ENCODE measurements around the gene CBR1.

CBR1 gene

GRCh38 chr21:36063375-36064084 is 6.3 kb upstream of the CBR1 start:
- no peak overlapping the region for H3K27ac ChIP-seq
- H3K36me3 ChIP-seq: peaks cover 5% of the 10 kb centered on the region
- H3K9me3 ChIP-seq (ENCODE audit: severe bottlenecking): no peaks in the 10 kb centered on the region
- no peak for DNase-seq
- TF ChIP-seq CTCF (IDR thresholded peaks at IDR 0.05; ENCODE audit: low read depth, low read length): no peak
- no peak overlapping the region for H3K4me3 ChIP-seq (ENCODE audit: low read depth, low read length)
- no peaks in the 10 kb centered on the region for H3K27me3 ChIP-seq (ENCODE audit: insufficient read depth, low read depth, severe bottlenecking)

DNA sequence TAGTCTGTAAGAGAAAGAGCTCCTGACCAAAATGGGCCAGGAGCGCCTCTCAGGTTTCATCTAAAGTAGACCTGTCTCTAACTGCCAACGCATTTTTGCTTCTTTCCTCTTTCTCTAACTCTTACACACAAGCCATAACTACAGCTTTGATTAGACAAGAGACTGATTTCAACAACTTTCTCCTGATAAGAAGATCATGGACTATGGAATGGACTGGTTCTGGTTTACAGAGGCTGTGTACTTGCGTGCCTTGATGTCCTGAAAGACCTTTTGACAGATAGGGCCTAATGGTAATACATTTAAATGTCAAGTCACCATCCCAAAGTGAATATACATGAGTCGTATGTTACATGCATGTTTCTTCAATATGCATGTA is 5.8 kb upstream of the CBR1 start:
- TF ChIP-seq CTCF (IDR thresholded peaks at IDR 0.05; ENCODE audit: low read depth, low read length): no peak
- Histone ChIP-seq H3K27ac (no peak overlapping the region), H3K27me3 (ENCODE audit: insufficient read depth, low read depth, severe bottlenecking) (no peaks in the 10 kb centered on the region), H3K36me3 (no peaks in the 10 kb centered on the region), H3K9me3 (ENCODE audit: severe bottlenecking) (peaks cover 5% of the 10 kb centered on the region), H3K4me3 (ENCODE audit: low read depth, low read length) (no peak overlapping the region)
- no peak for DNase-seq

GRCh38 chr21:36065497-36066036 is 4.3 kb upstream of the CBR1 start:
- H3K27me3 ChIP-seq (ENCODE audit: insufficient read depth, low read depth, severe bottlenecking): no peaks in the 10 kb centered on the region
- no peak for DNase-seq
- no peaks in the 10 kb centered on the region for H3K36me3 ChIP-seq
- TF ChIP-seq CTCF (IDR thresholded peaks at IDR 0.05; ENCODE audit: low read depth, low read length): no peak
- no peak overlapping the region for H3K27ac ChIP-seq
- peaks cover 15% of the 10 kb centered on the region for H3K9me3 ChIP-seq (ENCODE audit: severe bottlenecking)
- H3K4me3 ChIP-seq (ENCODE audit: low read depth, low read length): no peak overlapping the region

GRCh38 chr21:36068748-36069398 is 951 bp upstream of the CBR1 start:
- Histone ChIP-seq H3K27me3 (ENCODE audit: insufficient read depth, low read depth, severe bottlenecking) (no peaks in the 10 kb centered on the region), H3K27ac (no peak overlapping the region), H3K4me3 (ENCODE audit: low read depth, low read length) (no peak overlapping the region), H3K9me3 (ENCODE audit: severe bottlenecking) (peaks cover 15% of the 10 kb centered on the region), H3K36me3 (no peaks in the 10 kb centered on the region; the same call in 1 of the 2 replicates)
- no peak for TF ChIP-seq CTCF (IDR thresholded peaks at IDR 0.05; ENCODE audit: low read depth, low read length)
- DNase-seq: no peak

GRCh38 chr21:36070999-36071398 is 1.2 kb downstream of the CBR1 start:
- no peak for DNase-seq
- Histone ChIP-seq H3K27me3 (ENCODE audit: insufficient read depth, low read depth, severe bottlenecking) (no peaks in the 10 kb centered on the region), H3K4me3 (ENCODE audit: low read depth, low read length) (no peak overlapping the region), H3K36me3 (no peaks in the 10 kb centered on the region; the same call in 1 of the 2 replicates), H3K27ac (no peak overlapping the region), H3K9me3 (ENCODE audit: severe bottlenecking) (peaks cover 15% of the 10 kb centered on the region)
- no peak for TF ChIP-seq CTCF (IDR thresholded peaks at IDR 0.05; ENCODE audit: low read depth, low read length)

Data from WERI-Rb-1 (cell line).